Neural cell (in vitro differentiated cells): ENCODE data around the gene LTBP1.

ENCODE experiments used
- CTCF ChIP-seq: fragments of 450-650 bp; IDR thresholded peaks from 2 replicates; pipeline ENCODE4 v1.5.1; 2014; ENCODE audit warnings: antibody characterized with exemption, mild to moderate bottlenecking, moderate library complexity; ENCODE audit not compliant: poor library complexity, severe bottlenecking
- EP300 ChIP-seq: fragments of 450-650 bp; conservative IDR thresholded peaks from 2 replicates; pipeline ENCODE4 v1.6.1; 2014; ENCODE audit warnings: antibody characterized with exemption, mild to moderate bottlenecking, moderate library complexity; ENCODE audit not compliant: poor library complexity, severe bottlenecking
- EZH2 ChIP-seq: fragments of 200-600, 300-800 bp; shearing (Covaris generic), sonication (generic); IDR thresholded peaks from 2 replicates; pipeline ENCODE4 v1.6.1; 2014; ENCODE audit warnings: antibody characterized with exemption, low read length, borderline replicate concordance, mild to moderate bottlenecking; ENCODE audit not compliant: insufficient read depth, poor library complexity, severe bottlenecking
- POLR2AphosphoS5 ChIP-seq: IDR thresholded peaks from 2 replicates; pipeline ENCODE4 v1.6.1; 2012
- SMC3 ChIP-seq: fragments of 450-650 bp; conservative IDR thresholded peaks from 2 replicates; pipeline ENCODE4 v1.6.1; 2014; ENCODE audit warnings: antibody characterized with exemption, mild to moderate bottlenecking, moderate library complexity; ENCODE audit not compliant: poor library complexity
- TAF1 ChIP-seq: IDR thresholded peaks from 2 replicates; pipeline ENCODE4 v1.6.1; 2012; ENCODE audit warnings: low read depth

- no peak for TF ChIP-seq SMC3
- no peak for TF ChIP-seq CTCF
- TF ChIP-seq EZH2: no peak
- no peak for TF ChIP-seq POLR2AphosphoS5
- TF ChIP-seq EP300: no peak
- no peak for TF ChIP-seq TAF1
These were observed 109.4 kb downstream of the LTBP1 start for GRCh38 chr2:33056170-33056569.
